Raji (cell line): Measurements from ENCODE around the gene SPCS2.

ENCODE experiments used
- POLR2A ChIP-seq: IDR thresholded peaks from 2 replicates; pipeline ENCODE4 v1.6.1; 2011; ENCODE audit warnings: low read depth, low read length, control low read depth; ENCODE audit not compliant: insufficient read depth

Gene SPCS2

GRCh38 chr11:74937696-74938475 lies 11.2 kb upstream of the SPCS2 start:
- no peak for TF ChIP-seq POLR2A

GRCh38 chr11:74941492-74941891 lies 7.6 kb upstream of the SPCS2 start:
- TF ChIP-seq POLR2A = no peak

GRCh38 chr11:74942073-74942759 lies 6.8 kb upstream of the SPCS2 start:
- TF ChIP-seq POLR2A = no peak

GRCh38 chr11:74948546-74948897 lies 544 bp upstream of the SPCS2 start:
- TF ChIP-seq POLR2A = no peak

GRCh38 chr11:74949753-74950137 lies 679 bp downstream of the SPCS2 start:
- no peak for TF ChIP-seq POLR2A

GRCh38 chr11:74950374-74950969 lies 1.4 kb downstream of the SPCS2 start:
- TF ChIP-seq POLR2A = no peak; the same call in 1 of the 2 replicates

- TF ChIP-seq POLR2A = no peak
Observed at GRCh38 chr11:74951226-74951625, 2.2 kb downstream of the SPCS2 start.

GRCh38 chr11:74952752-74953151 lies 3.7 kb downstream of the SPCS2 start:
- TF ChIP-seq POLR2A = no peak

- TF ChIP-seq POLR2A = no peak
Observed at GRCh38 chr11:74953451-74953850, 4.4 kb downstream of the SPCS2 start.

GRCh38 chr11:74954199-74954598 lies 5.1 kb downstream of the SPCS2 start:
- TF ChIP-seq POLR2A = no peak

- TF ChIP-seq POLR2A = no peak
Observed at GRCh38 chr11:74956397-74957015, 7.4 kb downstream of the SPCS2 start.

GRCh38 chr11:74957937-74958629 lies 9.0 kb downstream of the SPCS2 start:
- TF ChIP-seq POLR2A = no peak

- TF ChIP-seq POLR2A = no peak
Observed at GRCh38 chr11:74966651-74967050, 17.6 kb downstream of the SPCS2 start.

GRCh38 chr11:74970852-74971395 lies 21.9 kb downstream of the SPCS2 start:
- no peak for TF ChIP-seq POLR2A

- TF ChIP-seq POLR2A = no peak
Observed at GRCh38 chr11:74971424-74971823, 22.4 kb downstream of the SPCS2 start.
